Measurements from ENCODE around the gene GPR63. TPM values are rescaled to one million over a fixed set of nuclear protein-coding genes. Genes with fewer than 3 reads are reported as not detected.
A peak's percentile ranks its signal among the peaks of the same experiment; 100 is the strongest.

GPR63 gene
- total and polyA plus RNA-seq, 9 of the 15 experiments (the other 6 are each of a cell fraction or from before 2014, with no cell fraction given): 1.6 to 5.1 (median 3.7) TPM

DNA sequence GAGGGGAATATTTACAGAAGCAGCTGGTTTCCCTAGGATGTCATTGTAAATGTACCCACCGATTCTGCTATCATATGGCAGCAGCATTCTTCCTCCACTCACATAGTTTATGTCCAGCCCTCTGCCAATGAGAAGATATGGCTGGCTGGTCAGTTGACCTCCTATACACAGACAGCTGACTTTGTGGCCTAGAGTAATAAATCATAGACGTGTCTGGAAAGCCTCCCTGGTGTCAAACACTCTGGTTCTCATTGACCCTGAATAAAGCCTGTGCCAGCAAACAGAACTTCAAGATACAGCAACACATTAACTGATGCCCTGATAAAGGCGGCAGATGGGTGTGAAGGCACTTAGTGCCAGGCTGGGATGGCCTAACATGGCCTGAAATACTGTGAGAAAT, 52.6 kb downstream of the GPR63 start (continued):
- TF ChIP-seq, protein P1, sequence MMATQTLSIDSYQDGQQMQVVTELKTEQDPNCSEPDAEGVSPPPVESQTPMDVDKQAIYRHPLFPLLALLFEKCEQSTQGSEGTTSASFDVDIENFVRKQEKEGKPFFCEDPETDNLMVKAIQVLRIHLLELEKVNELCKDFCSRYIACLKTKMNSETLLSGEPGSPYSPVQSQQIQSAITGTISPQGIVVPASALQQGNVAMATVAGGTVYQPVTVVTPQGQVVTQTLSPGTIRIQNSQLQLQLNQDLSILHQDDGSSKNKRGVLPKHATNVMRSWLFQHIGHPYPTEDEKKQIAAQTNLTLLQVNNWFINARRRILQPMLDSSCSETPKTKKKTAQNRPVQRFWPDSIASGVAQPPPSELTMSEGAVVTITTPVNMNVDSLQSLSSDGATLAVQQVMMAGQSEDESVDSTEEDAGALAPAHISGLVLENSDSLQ (IDR thresholded peaks at IDR 0.05): peak; percentile 84

DNA sequence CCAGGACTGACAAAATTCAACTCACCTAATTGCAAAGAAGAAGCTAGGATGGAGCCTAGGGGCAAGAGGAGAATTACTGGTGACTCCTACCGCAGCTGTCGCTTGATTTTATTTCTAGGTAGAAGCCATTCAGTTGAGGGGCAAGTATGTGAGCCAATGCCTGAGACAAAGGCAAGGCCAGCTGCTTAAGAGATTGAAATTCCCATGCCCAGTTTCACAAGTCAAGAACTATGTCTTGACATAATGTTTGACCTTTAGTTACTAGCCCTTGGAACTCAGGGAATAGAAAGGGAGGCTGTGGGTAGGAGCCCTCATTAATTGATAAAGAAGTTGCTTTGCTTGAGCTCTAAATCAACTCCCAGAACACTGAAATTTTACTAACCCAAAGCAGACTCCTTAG, 54.0 kb downstream of the GPR63 start:
- Histone ChIP-seq H3K4me2 (ENCODE audit: insufficient read depth, low read length) (no peak overlapping the region), H3K27ac (ENCODE audit: extremely low read depth, low read depth, low read length) (no peak overlapping the region), H3K4me1 (replicated peaks in 1 of 2; ENCODE audit: control insufficient read depth in 2 of 2, insufficient read depth in 2 of 2, low read length in 2 of 2) (no peaks in the 10 kb centered on the region; a peak in 1 of 5 replicates), H3K27me3 (ENCODE audit: control insufficient read depth in 2 of 2, insufficient read depth in 2 of 2, low read length in 2 of 2) (no peaks in the 10 kb centered on the region), H3K4me3 (no peak overlapping the region), H3K36me3 (ENCODE audit: control insufficient read depth, insufficient read depth, low read length) (no peaks in the 10 kb centered on the region), H3K79me2 (ENCODE audit: control insufficient read depth, insufficient read depth, low read length) (no peaks in the 10 kb centered on the region), H3K9me1 (ENCODE audit: control insufficient read depth, insufficient read depth, low read length) (no peaks in the 10 kb centered on the region), H4K20me1 (replicated peaks; ENCODE audit: control insufficient read depth, insufficient read depth, low read length) (no peaks in the 10 kb centered on the region), H3K9me3 (replicated peaks; ENCODE audit: control insufficient read depth, insufficient read depth, low read depth, low read length) (no peaks in the 10 kb centered on the region), H3K9ac (ENCODE audit: insufficient read depth in 1 of 2, low read depth in 2 of 2, low read length in 2 of 2) (no peak overlapping the region), H2AFZ (ENCODE audit: low read depth, low read length) (no peak overlapping the region)
- intact Hi-C loops (cut with micrococcal nuclease): no loop called here
- FAIRE-seq (no peak), DNase-seq (ENCODE audit: extremely low read depth in 1 of 4, low spot score in 3 of 4) (no peak), ATAC-seq (no peak)
- WGBS (ENCODE audit: insufficient coverage, low coverage, missing lambda C conversion rate): 7% methylated on average over 2 of the region's 2 CpGs
- in situ Hi-C loops (cut with MboI): no loop called here
- ChIA-PET POLR2A (no interaction called here), CTCF (ENCODE audit: low intra/inter-chr PET ratio) (no interaction called here)
- TF ChIP-seq ZNF644 (tag; IDR thresholded peaks at IDR 0.05; ENCODE audit: low read depth): no peak
- TF ChIP-seq, protein P2, sequence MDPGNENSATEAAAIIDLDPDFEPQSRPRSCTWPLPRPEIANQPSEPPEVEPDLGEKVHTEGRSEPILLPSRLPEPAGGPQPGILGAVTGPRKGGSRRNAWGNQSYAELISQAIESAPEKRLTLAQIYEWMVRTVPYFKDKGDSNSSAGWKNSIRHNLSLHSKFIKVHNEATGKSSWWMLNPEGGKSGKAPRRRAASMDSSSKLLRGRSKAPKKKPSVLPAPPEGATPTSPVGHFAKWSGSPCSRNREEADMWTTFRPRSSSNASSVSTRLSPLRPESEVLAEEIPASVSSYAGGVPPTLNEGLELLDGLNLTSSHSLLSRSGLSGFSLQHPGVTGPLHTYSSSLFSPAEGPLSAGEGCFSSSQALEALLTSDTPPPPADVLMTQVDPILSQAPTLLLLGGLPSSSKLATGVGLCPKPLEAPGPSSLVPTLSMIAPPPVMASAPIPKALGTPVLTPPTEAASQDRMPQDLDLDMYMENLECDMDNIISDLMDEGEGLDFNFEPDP (CRISPR knock-in tag; IDR thresholded peaks at IDR 0.05): no peak
- TF ChIP-seq ZNF311 (CRISPR knock-in tag; IDR thresholded peaks at IDR 0.05): no peak
- BruUV-seq (replicated peaks): no TSS peak

Measured in K562 (cell line).